GM12878 (cell line): ENCODE measurements around the gene CRTC3. TPM values are rescaled to one million over a fixed set of nuclear protein-coding genes. Genes with fewer than 3 reads are reported as not detected.

Experiments
- ATF7 ChIP-seq: fragments of 450-650 bp; IDR thresholded peaks from 2 replicates; pipeline ENCODE4 v1.6.1; 2016; ENCODE audit warnings: low read depth, mild to moderate bottlenecking
- BACH1 ChIP-seq: fragments of 450-650 bp; IDR thresholded peaks from 2 replicates; pipeline ENCODE4 v1.6.1; 2017; ENCODE audit warnings: mild to moderate bottlenecking, borderline replicate concordance
- BCL3 ChIP-seq: IDR thresholded peaks from 2 replicates; pipeline ENCODE4 v1.6.1; 2011; ENCODE audit warnings: borderline replicate concordance, low read depth, mild to moderate bottlenecking, moderate library complexity, low read length; ENCODE audit not compliant: insufficient read depth, poor library complexity, severe bottlenecking
- BCLAF1 ChIP-seq: fragments of 450-650 bp; IDR thresholded peaks from 2 replicates; pipeline ENCODE4 v1.6.1; 2017; ENCODE audit warnings: antibody characterized with exemption, mild to moderate bottlenecking, moderate library complexity
- GABPA ChIP-seq: IDR thresholded peaks from 2 replicates; pipeline ENCODE4 v1.6.1; 2014; ENCODE audit warnings: antibody characterized with exemption, low read depth, mild to moderate bottlenecking, inconsistent platforms
- IKZF1 ChIP-seq: fragments of 450-650 bp; conservative IDR thresholded peaks from 2 replicates; pipeline ENCODE4 v1.6.1; 2017; ENCODE audit warnings: antibody characterized with exemption, mild to moderate bottlenecking
- MEF2A ChIP-seq: IDR thresholded peaks from 2 replicates; pipeline ENCODE4 v1.6.1; 2011; ENCODE audit warnings: low read depth, mild to moderate bottlenecking, low read length, moderate library complexity; ENCODE audit not compliant: insufficient read depth
- MEF2B ChIP-seq: fragments of 450-650 bp; IDR thresholded peaks from 2 replicates; pipeline ENCODE4 v1.6.1; 2018; ENCODE audit warnings: mild to moderate bottlenecking, moderate library complexity; ENCODE audit not compliant: partially characterized antibody, poor library complexity, severe bottlenecking
- MTA2 ChIP-seq: fragments of 450-650 bp; IDR thresholded peaks from 2 replicates; pipeline ENCODE4 v1.6.1; 2016; ENCODE audit warnings: low read depth, mild to moderate bottlenecking, moderate library complexity
- MYB ChIP-seq: fragments of 150-350 bp; IDR thresholded peaks from 2 replicates; pipeline ENCODE4 v1.6.1; 2014; ENCODE audit warnings: mild to moderate bottlenecking, low read depth, low read length, borderline replicate concordance
- PKNOX1 ChIP-seq: fragments of 450-650 bp; IDR thresholded peaks from 2 replicates; pipeline ENCODE4 v1.6.1; 2016; ENCODE audit warnings: mild to moderate bottlenecking
- POLR2A ChIP-seq: IDR thresholded peaks from 2 replicates; pipeline ENCODE4 v1.6.1; 2011; ENCODE audit warnings: low read depth, mild to moderate bottlenecking, low read length
- RBBP5 ChIP-seq: fragments of 200-600 bp; sonication (generic); conservative IDR thresholded peaks from 2 replicates; pipeline ENCODE4 v1.6.1; 2016
- RELB ChIP-seq: fragments of 450-650 bp; IDR thresholded peaks from 2 replicates; pipeline ENCODE4 v1.6.1; 2017; ENCODE audit warnings: low read depth, mild to moderate bottlenecking, moderate library complexity
- SMARCA5 ChIP-seq: fragments of 450-650 bp; IDR thresholded peaks from 2 replicates; pipeline ENCODE4 v1.6.1; 2017; ENCODE audit warnings: mild to moderate bottlenecking
- YY1 ChIP-seq: IDR thresholded peaks from 2 replicates; pipeline ENCODE4 v1.6.1; 2011; ENCODE audit warnings: low read depth, mild to moderate bottlenecking, low read length
- ZNF592 ChIP-seq: fragments of 450-650 bp; IDR thresholded peaks from 2 replicates; pipeline ENCODE4 v1.6.1; 2017; ENCODE audit warnings: mild to moderate bottlenecking, moderate library complexity
- polyA plus RNA-seq, 11 experiments: library from polyadenylated mRNA; depleted of rRNA in 4 of 11; unstranded in 6 of 11; stranded (reverse) in 5 of 11; fragments of >200 nt; fragmentation: Nextera tagmentation in 4 of 11; fragmentation: Illumina TruSeq in 1 of 11; extraction: Ambion mirVana in 4 of 11; extraction: Trizol in 1 of 11; gene quantifications; 1 replicate in 1 of 11; 2 replicates in 10 of 11; pipeline versions ENCODE4 v1.2.1 to v1.2.3, GENCODE V29; 2011 to 2016; ENCODE audit warnings: inconsistent platforms in 2 of 11, missing spikeins in 2 of 11, low read depth in 1 of 11
- total RNA-seq, 4 experiments: library from RNA; depleted of rRNA in 3 of 4; stranded (reverse); fragments of >200 nt in 3 of 4; fragmentation: Illumina TruSeq in 1 of 4; extraction: Trizol in 1 of 4; gene quantifications; 2 replicates each; pipeline versions ENCODE4 v1.2.1 to v1.2.3, GENCODE V29; 2013 to 2021

The CRTC3 gene
- total and polyA plus RNA-seq, 10 of the 15 experiments (the other 5 are each of a cell fraction or from before 2014, with no cell fraction given) = 3.5 to 36.9 (median 18.9) TPM

- peak; percentile 88 for TF ChIP-seq PKNOX1
- peak; percentile 77 for TF ChIP-seq POLR2A
- TF ChIP-seq RBBP5 = no peak
- peak; percentile 87 for TF ChIP-seq MEF2B
- no peak for TF ChIP-seq ZNF592
- no peak for TF ChIP-seq GABPA
- no peak for TF ChIP-seq MYB
- peak; percentile 77; the same call in 1 of the 2 replicates for TF ChIP-seq SMARCA5
- TF ChIP-seq MTA2 = peak; percentile 49; the same call in 1 of the 2 replicates
- TF ChIP-seq BCL3 = peak; percentile 5
- TF ChIP-seq ATF7 = peak; percentile 71
- no peak; the same call in 1 of the 2 replicates for TF ChIP-seq YY1
- peak; percentile 63 for TF ChIP-seq RELB
- 0 out of 2 replicates have a peak, but pooled peaks have one; percentile 93 for TF ChIP-seq IKZF1
- 0 out of 2 replicates have a peak, but pooled peaks have one; percentile 34 for TF ChIP-seq BACH1
- TF ChIP-seq BCLAF1 = no peak
- TF ChIP-seq MEF2A = peak; percentile 60; the same call in 1 of the 2 replicates
These were observed 130.7 kb downstream of the CRTC3 start (continued) for GRCh38 chr15:90660195-90660998.
